D341Med (cell line): ENCODE measurements around the gene RBBP4.
"Not testable (repeated sequence)": the region's sequence is repeated elsewhere in the genome, so short reads cannot be mapped to it uniquely, and the experiment has no call there.

Experiments used
- DNase-seq: peaks from one replicate; pipeline ENCODE4 v3.0.0; 2012; ENCODE audit warnings: low spot score

RBBP4 gene

GRCh38 chr1:32650752-32651460, at the start of gene RBBP4:
TSS of gene RBBP4 (plus strand) at chr1:32651208. CDS start at chr1:32651307, 99 bp downstream.
- DNase-seq = peak; percentile 99

- no peak for DNase-seq
Measured at GRCh38 chr1:32605711-32606424, 45.1 kb upstream of the RBBP4 start.

GRCh38 chr1:32606565-32607371, 44.2 kb upstream of the RBBP4 start:
- no peak for DNase-seq

- no peak for DNase-seq
Measured at GRCh38 chr1:32609180-32609579, 41.8 kb upstream of the RBBP4 start.

- no peak for DNase-seq
Measured at GRCh38 chr1:32611859-32612188, 39.2 kb upstream of the RBBP4 start.

- peak; percentile 85 for DNase-seq
Measured at GRCh38 chr1:32612189-32612881, 38.7 kb upstream of the RBBP4 start.

DNA sequence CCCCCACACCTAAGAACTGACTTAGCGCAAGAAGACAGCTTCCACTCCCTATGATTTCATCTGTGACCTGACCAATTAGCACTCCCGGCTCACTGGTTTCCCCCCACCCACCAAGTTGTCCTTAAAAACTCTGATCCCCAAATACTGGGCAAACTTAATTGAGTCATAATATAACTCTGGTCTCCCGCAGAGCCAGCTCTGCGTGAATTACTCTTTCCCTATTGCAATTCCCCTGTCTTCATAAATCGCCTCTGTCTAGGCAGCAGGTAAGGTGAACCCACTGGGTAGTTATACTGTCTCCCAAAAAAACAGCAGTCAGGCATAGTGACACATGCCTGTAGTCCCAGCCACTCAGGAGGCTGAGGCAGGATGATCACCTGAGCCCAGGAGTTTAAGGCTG, 37.5 kb upstream of the RBBP4 start:
- DNase-seq = no peak

- DNase-seq = no peak
Measured at GRCh38 chr1:32618673-32619221, 32.3 kb upstream of the RBBP4 start.

DNA sequence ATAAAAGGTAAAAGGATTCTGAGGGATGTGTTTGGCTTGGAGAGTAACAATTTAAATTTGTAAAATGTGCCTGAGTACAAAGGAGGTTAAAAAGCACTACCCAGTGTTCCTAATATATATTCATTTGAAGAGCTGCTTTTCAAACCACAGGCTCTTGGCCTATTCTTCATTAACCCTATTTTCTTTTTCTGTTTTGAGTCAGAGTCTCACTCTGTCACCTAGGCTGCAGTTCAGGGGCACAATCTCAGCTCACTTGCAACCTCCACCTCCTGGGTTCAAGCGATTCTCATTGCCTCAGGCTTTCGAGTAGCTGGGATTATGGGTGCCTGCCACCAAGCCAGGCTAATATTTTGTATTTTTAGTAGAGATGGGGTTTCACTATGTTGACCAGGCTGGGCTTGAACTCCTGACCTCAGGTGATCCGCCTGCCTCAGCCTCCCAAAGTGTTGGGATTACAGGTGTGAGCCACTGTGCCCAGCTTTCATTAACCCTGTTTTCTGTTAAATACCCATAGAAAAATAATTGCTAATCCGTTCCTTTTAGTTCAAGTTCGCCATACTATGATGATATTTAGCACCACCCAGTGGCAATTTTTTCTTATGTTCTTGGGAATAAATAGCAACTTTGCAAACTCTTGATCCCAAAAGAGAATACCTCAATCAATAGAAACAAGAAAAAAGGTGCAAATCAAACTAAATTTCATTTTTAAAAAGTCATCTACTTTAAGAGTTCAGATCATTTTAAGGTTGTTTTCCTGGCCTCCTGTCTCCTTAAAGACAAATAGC, 31.1 kb upstream of the RBBP4 start:
- DNase-seq = no peak

DNA sequence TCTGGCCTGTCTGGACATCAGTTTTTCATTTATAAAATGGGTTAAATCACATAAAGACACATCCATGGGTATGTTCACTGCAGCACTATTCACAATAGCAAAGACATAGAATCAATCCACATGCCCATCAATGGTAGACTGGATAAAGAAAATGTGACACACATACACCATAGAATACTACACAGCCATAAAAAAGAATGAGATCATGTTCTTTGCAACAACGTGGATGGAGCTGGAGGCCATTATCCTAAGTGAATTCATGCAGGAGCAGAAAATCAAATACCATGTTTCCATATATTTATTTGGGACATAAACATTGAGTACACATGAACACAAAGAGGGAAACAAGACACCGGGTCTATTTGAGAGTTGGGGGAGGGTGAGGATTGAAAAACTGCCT, 28.8 kb upstream of the RBBP4 start:
- DNase-seq = no peak

- no peak for DNase-seq
Measured at GRCh38 chr1:32622806-32623681, 28.0 kb upstream of the RBBP4 start.

DNA sequence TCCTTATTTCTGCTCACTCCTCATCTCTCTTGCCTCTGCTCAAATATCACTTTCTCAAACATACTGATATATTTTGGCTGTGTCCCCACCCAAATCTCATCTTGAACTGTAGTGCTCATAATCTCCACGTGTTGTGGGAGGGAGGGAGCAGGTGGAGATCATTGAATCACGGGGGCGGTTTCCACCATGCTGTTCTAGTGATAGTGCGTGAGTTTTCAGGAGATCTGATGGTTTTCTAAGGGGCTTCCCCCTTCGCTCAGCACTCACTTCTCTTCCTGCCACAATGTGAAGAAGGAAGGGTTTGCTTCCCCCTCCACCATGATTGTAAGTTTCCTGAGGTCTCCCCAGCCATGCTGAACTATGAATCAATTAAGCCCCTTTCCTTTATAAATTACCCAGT, 27.2 kb upstream of the RBBP4 start:
- no peak for DNase-seq

- no peak for DNase-seq
Measured at GRCh38 chr1:32626176-32626575, 24.8 kb upstream of the RBBP4 start.

GRCh38 chr1:32627596-32628162, 23.3 kb upstream of the RBBP4 start:
- no peak for DNase-seq

- not testable (repeated sequence) for DNase-seq
Measured at GRCh38 chr1:32630173-32630572, 20.8 kb upstream of the RBBP4 start.

DNA sequence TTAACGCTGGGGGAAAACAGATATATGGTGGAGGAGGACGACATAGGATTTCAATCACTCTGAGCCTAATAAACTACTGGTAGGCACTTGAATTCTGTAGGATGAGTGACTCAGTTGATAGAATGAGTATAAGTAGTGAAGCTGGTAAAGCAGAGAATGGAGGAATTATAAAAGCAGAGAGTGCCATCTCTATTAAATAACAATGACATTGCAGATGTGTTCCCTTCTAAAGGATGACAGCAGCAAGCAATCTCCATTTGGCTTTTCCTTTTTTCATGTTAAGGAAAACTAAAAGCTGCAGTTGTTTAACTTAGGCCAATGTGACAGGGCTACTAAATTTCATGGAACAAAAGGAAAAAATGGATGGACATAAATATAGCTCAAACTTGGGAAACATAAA, 18.2 kb upstream of the RBBP4 start:
- DNase-seq = no peak

- no peak for DNase-seq
Measured at GRCh38 chr1:32635508-32636277, 15.3 kb upstream of the RBBP4 start.

- DNase-seq = no peak
Measured at GRCh38 chr1:32636914-32637645, 13.9 kb upstream of the RBBP4 start.
